Effector memory CD4-positive, alpha-beta T cell (primary cell): ENCODE data around the gene BCAR3.
"Not testable (repeated sequence)": the region's sequence is repeated elsewhere in the genome, so short reads cannot be mapped to it uniquely, and the experiment has no call there.

Experiments used
- DNase-seq, 3 donors: peaks; one replicate each; pipeline ENCODE4 v3.0.0-alpha.2; 2020
- H3K27ac ChIP-seq: 2 replicates; pipeline ENCODE4 v1.7.0; 2013; ENCODE audit warnings: mild to moderate bottlenecking, low read length, moderate library complexity; ENCODE audit not compliant: insufficient read depth, poor library complexity, severe bottlenecking
- H3K27me3 ChIP-seq: replicated peaks from 2 replicates; pipeline ENCODE4 v1.7.0; 2013; ENCODE audit warnings: mild to moderate bottlenecking, low read length; ENCODE audit not compliant: insufficient read depth, control insufficient read depth, poor library complexity, severe bottlenecking
- H3K36me3 ChIP-seq: 2 replicates; pipeline ENCODE4 v1.7.0; 2013; ENCODE audit warnings: mild to moderate bottlenecking, low read length, moderate library complexity; ENCODE audit not compliant: control insufficient read depth, insufficient read depth
- H3K4me1 ChIP-seq: 2 replicates; pipeline ENCODE4 v1.7.0; 2013; ENCODE audit warnings: low read length, mild to moderate bottlenecking; ENCODE audit not compliant: control insufficient read depth, insufficient read depth, poor library complexity, severe bottlenecking
- H3K4me3 ChIP-seq: 2 replicates; pipeline ENCODE4 v1.7.0; 2013; ENCODE audit warnings: low read length, low read depth, mild to moderate bottlenecking; ENCODE audit not compliant: insufficient read depth, poor library complexity, severe bottlenecking
- H3K9me3 ChIP-seq: 2 replicates; pipeline ENCODE4 v1.7.0; 2013; ENCODE audit warnings: mild to moderate bottlenecking, low read length, moderate library complexity; ENCODE audit not compliant: control insufficient read depth

The BCAR3 gene

GRCh38 chr1:93698329-93699048, 16.9 kb upstream of the BCAR3 start:
- no peaks in the 10 kb centered on the region for H3K36me3 ChIP-seq
- DNase-seq, result no peak
- H3K27me3 ChIP-seq, result no peaks in the 10 kb centered on the region
- no peaks in the 10 kb centered on the region for H3K4me1 ChIP-seq
- no peaks in the 10 kb centered on the region for H3K9me3 ChIP-seq
- H3K4me3 ChIP-seq, result no peak overlapping the region
- H3K27ac ChIP-seq, result no peak overlapping the region

- H3K9me3 ChIP-seq, H3K27me3 ChIP-seq, H3K4me1 ChIP-seq, H3K36me3 ChIP-seq, H3K27ac ChIP-seq, H3K4me3 ChIP-seq, DNase-seq: not testable (repeated sequence)
These were observed 15.9 kb upstream of the BCAR3 start for GRCh38 chr1:93697566-93697965.

GRCh38 chr1:93695411-93696005, 13.9 kb upstream of the BCAR3 start:
- DNase-seq, result no peak
- H3K9me3 ChIP-seq, result no peaks in the 10 kb centered on the region
- no peak overlapping the region for H3K4me3 ChIP-seq
- no peaks in the 10 kb centered on the region for H3K36me3 ChIP-seq
- no peaks in the 10 kb centered on the region for H3K27me3 ChIP-seq
- H3K4me1 ChIP-seq, result no peaks in the 10 kb centered on the region
- H3K27ac ChIP-seq, result no peak overlapping the region

GRCh38 chr1:93694819-93695218, 13.2 kb upstream of the BCAR3 start:
- H3K4me1 ChIP-seq, result no peaks in the 10 kb centered on the region
- H3K4me3 ChIP-seq, result no peak overlapping the region
- H3K36me3 ChIP-seq, result no peaks in the 10 kb centered on the region
- no peak for DNase-seq
- no peaks in the 10 kb centered on the region for H3K9me3 ChIP-seq
- no peaks in the 10 kb centered on the region for H3K27me3 ChIP-seq
- H3K27ac ChIP-seq, result no peak overlapping the region

GRCh38 chr1:93694039-93694438, 12.4 kb upstream of the BCAR3 start:
- no peak overlapping the region for H3K4me3 ChIP-seq
- no peaks in the 10 kb centered on the region for H3K27me3 ChIP-seq
- DNase-seq, result no peak
- no peaks in the 10 kb centered on the region for H3K9me3 ChIP-seq
- H3K36me3 ChIP-seq, result no peaks in the 10 kb centered on the region
- H3K4me1 ChIP-seq, result no peaks in the 10 kb centered on the region
- H3K27ac ChIP-seq, result no peak overlapping the region

GRCh38 chr1:93692983-93693591, 11.4 kb upstream of the BCAR3 start:
- Histone ChIP-seq H3K36me3 (no peaks in the 10 kb centered on the region), H3K9me3 (no peaks in the 10 kb centered on the region), H3K27me3 (no peaks in the 10 kb centered on the region), H3K4me3 (no peak overlapping the region), H3K27ac (no peak overlapping the region), H3K4me1 (no peaks in the 10 kb centered on the region)
- DNase-seq, result no peak

- Histone ChIP-seq H3K9me3 (no peaks in the 10 kb centered on the region), H3K4me1 (no peaks in the 10 kb centered on the region), H3K27me3 (no peaks in the 10 kb centered on the region), H3K27ac (no peak overlapping the region), H3K36me3 (no peaks in the 10 kb centered on the region), H3K4me3 (no peak overlapping the region)
- no peak for DNase-seq
These were observed 10.8 kb upstream of the BCAR3 start for GRCh38 chr1:93692451-93692861.

GRCh38 chr1:93692026-93692425, 10.4 kb upstream of the BCAR3 start:
- no peak for DNase-seq
- Histone ChIP-seq H3K9me3 (no peaks in the 10 kb centered on the region), H3K4me1 (no peaks in the 10 kb centered on the region), H3K4me3 (no peak overlapping the region), H3K27ac (no peak overlapping the region), H3K27me3 (no peaks in the 10 kb centered on the region), H3K36me3 (no peaks in the 10 kb centered on the region)

- no peaks in the 10 kb centered on the region for H3K4me1 ChIP-seq
- no peak overlapping the region for H3K4me3 ChIP-seq
- H3K9me3 ChIP-seq, result no peaks in the 10 kb centered on the region
- no peak for DNase-seq
- no peak overlapping the region for H3K27ac ChIP-seq
- H3K27me3 ChIP-seq, result no peaks in the 10 kb centered on the region
- no peaks in the 10 kb centered on the region for H3K36me3 ChIP-seq
These were observed 9.5 kb upstream of the BCAR3 start for GRCh38 chr1:93690921-93691789.
